ENCODE measurements around the gene MYH10.

DNA sequence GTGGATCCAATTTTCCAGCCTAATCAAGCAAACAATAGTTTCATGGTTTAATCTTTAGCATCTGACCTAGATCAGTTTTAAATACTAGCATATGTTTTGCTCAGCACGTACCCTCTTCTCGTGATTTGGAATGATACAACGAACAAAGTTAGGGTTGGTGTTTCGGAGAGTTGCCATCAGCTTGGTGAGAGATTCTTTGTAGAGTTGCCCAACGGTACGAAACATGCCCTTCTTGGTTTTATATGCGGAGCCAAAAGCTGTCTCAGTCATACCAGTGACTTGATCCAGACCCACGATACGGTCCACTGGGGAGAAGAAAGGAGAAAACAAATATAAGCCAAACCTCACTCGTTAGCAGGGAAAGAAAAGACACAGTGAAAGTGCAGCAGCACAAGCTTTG is 109.5 kb downstream of the MYH10 start:
- TF ChIP-seq CTCF (IDR thresholded peaks at IDR 0.05) (no peak), POLR2A (IDR thresholded peaks at IDR 0.05) (no peak)

Data from body of pancreas (tissue), 4 donors.